ENCODE data around the gene UGT1A6. TPM values are rescaled to one million over a fixed set of nuclear protein-coding genes. Genes with fewer than 3 reads are reported as not detected.
"Not testable (repeated sequence)": the region's sequence is repeated elsewhere in the genome, so short reads cannot be mapped to it uniquely, and the experiment has no call there.

UGT1A6 gene
- polyA plus RNA-seq, 2 of the 4 experiments (the other 2 are of a cell fraction): 2.5 to 3.5 TPM

- TF ChIP-seq ZNF302 (CRISPR knock-in tag; IDR thresholded peaks at IDR 0.05) (no peak), ZFP36 (IDR thresholded peaks at IDR 0.05; ENCODE audit: borderline replicate concordance, partially characterized antibody) (no peak), CBX2 (IDR thresholded peaks at IDR 0.05; ENCODE audit: borderline replicate concordance, low read depth) (no peak), HOXB13 (CRISPR knock-in tag; IDR thresholded peaks at IDR 0.05; ENCODE audit: low read depth) (no peak), USF2 (IDR thresholded peaks at IDR 0.05) (no peak), JUN (IDR thresholded peaks at IDR 0.05) (peak; percentile 98 to 99), HOXA7 (CRISPR knock-in tag; IDR thresholded peaks at IDR 0.05) (no peak), MAZ (IDR thresholded peaks at IDR 0.05; ENCODE audit: borderline replicate concordance, low read depth, low read length) (no peak), RCOR1 (IDR thresholded peaks at IDR 0.05; ENCODE audit: low read depth, low read length) (no peak), ELK1 (IDR thresholded peaks at IDR 0.05; ENCODE audit: low read depth, low read length) (no peak), EHF (CRISPR knock-in tag; IDR thresholded peaks at IDR 0.05) (peak; percentile 79), CEBPB (IDR thresholded peaks at IDR 0.05) (peak; percentile 81 to 95), NR3C1 (IDR thresholded peaks at IDR 0.05) (no peak), FOXS1 (CRISPR knock-in tag; IDR thresholded peaks at IDR 0.05) (peak; percentile 19; the same call in 1 of the 2 replicates), KDM5A (IDR thresholded peaks at IDR 0.05) (no peak), CHD2 (IDR thresholded peaks at IDR 0.05; ENCODE audit: low read length, partially characterized antibody) (no peak), PHF8 (IDR thresholded peaks at IDR 0.05; ENCODE audit: borderline replicate concordance, low read depth) (no peak), RNF2 (IDR thresholded peaks at IDR 0.05; ENCODE audit: borderline replicate concordance, low read depth) (no peak), KDM1A (IDR thresholded peaks at IDR 0.05; ENCODE audit: low read depth) (no peak), HDAC2 (IDR thresholded peaks at IDR 0.05) (no peak), MAX (IDR thresholded peaks at IDR 0.05) (peak; percentile 87), MYC (IDR thresholded peaks at IDR 0.05; ENCODE audit: borderline replicate concordance, low read length) (peak; percentile 78), FOSL2 (IDR thresholded peaks at IDR 0.05) (peak; percentile 62; the same call in 1 of the 2 replicates), FOSL2 (CRISPR knock-in tag; IDR thresholded peaks at IDR 0.05) (peak; percentile 80), HES2 (IDR thresholded peaks at IDR 0.05) (peak; percentile 45), EP300 (IDR thresholded peaks at IDR 0.05) (peak; percentile 100), ZSCAN20 (CRISPR knock-in tag; IDR thresholded peaks at IDR 0.05) (peak; percentile 20; the same call in 1 of the 2 replicates)
Observed at GRCh38 chr2:233700028-233700635, 7.4 kb downstream of the UGT1A6 start (continued).

GRCh38 chr2:233700842-233701241 lies 8.2 kb downstream of the UGT1A6 start:
- not testable (repeated sequence) for FAIRE-seq; DNase-seq (ENCODE audit: low read depth in 1 of 2, low spot score in 1 of 2); H3K4me3 ChIP-seq; ATAC-seq
- 0 out of 3 replicates have a peak overlapping the region, but pooled peaks have one; percentile 35 for H3K4me2 ChIP-seq
- 0 out of 2 replicates have a peak, but pooled peaks have one; percentile 3 for TF ChIP-seq FOSB (CRISPR knock-in tag; IDR thresholded peaks at IDR 0.05)
- TF ChIP-seq ATOH8 (CRISPR knock-in tag; IDR thresholded peaks at IDR 0.05; ENCODE audit: low read depth): peak; percentile 61; the same call in 1 of the 2 replicates
- TF ChIP-seq RARB (CRISPR knock-in tag; IDR thresholded peaks at IDR 0.05): peak; percentile 61; the same call in 1 of the 2 replicates
- peak; percentile 64; the same call in 1 of the 2 replicates for TF ChIP-seq HOXB13 (CRISPR knock-in tag; IDR thresholded peaks at IDR 0.05; ENCODE audit: low read depth)
- WGBS (ENCODE audit: missing lambda C conversion rate): 38% methylated on average over 5 of the region's 5 CpGs
- H3K4me1 ChIP-seq: peaks cover 36% of the 10 kb centered on the region
- peaks cover 55% of the 10 kb centered on the region for H3K9me3 ChIP-seq
- ChIA-PET POLR2A (interaction anchor here (0.8 to 1.9 kb wide), 6 partner anchors 10 to 214 kb away, joined by 4 to 13 read pairs (median 8); partner anchors contain the start of gene USP40), CTCF (interaction anchor here (0.9 to 2.6 kb wide), 4 partner anchors 10 to 215 kb away, joined by 3 to 11 read pairs (median 3); partner anchors contain the start of gene USP40)
- peak overlapping the region; percentile 99 to 100 for H3K27ac ChIP-seq

Measured in A549 (cell line).